Endothelial cell (in vitro differentiated cells): Measurements from ENCODE around the gene KCNQ1. TPM values are rescaled to one million over a fixed set of nuclear protein-coding genes. Genes with fewer than 3 reads are reported as not detected.

Experiments used
- DNase-seq: peaks from one replicate; pipeline ENCODE4 v3.0.0; 2021; ENCODE audit warnings: low spot score
- H3K27ac Mint-ChIP-seq: one replicate; pipeline ENCODE4 v1.8.0; 2021; ENCODE audit warnings: mixed read lengths, inconsistent platforms; ENCODE audit not compliant: unreplicated experiment
- H3K27me3 Mint-ChIP-seq: one replicate; pipeline ENCODE4 v1.8.0; 2021; ENCODE audit warnings: mild to moderate bottlenecking, moderate library complexity, mixed read lengths, inconsistent platforms; ENCODE audit not compliant: unreplicated experiment
- H3K36me3 Mint-ChIP-seq: one replicate; pipeline ENCODE4 v1.8.0; 2021; ENCODE audit warnings: mild to moderate bottlenecking, low read depth, mixed read lengths, inconsistent platforms; ENCODE audit not compliant: unreplicated experiment
- H3K4me1 Mint-ChIP-seq: one replicate; pipeline ENCODE4 v1.8.0; 2021; ENCODE audit warnings: mild to moderate bottlenecking, mixed read lengths, inconsistent platforms; ENCODE audit not compliant: unreplicated experiment
- H3K4me3 Mint-ChIP-seq: one replicate; pipeline ENCODE4 v1.8.0; 2021; ENCODE audit warnings: mild to moderate bottlenecking, mixed read lengths, inconsistent platforms; ENCODE audit not compliant: unreplicated experiment
- H3K9me3 Mint-ChIP-seq: one replicate; pipeline ENCODE4 v1.8.0; 2021; ENCODE audit warnings: mixed read lengths, inconsistent platforms; ENCODE audit not compliant: unreplicated experiment
- total RNA-seq: library from RNA; stranded (reverse); fragmentation: NEBNext Ultra II Directional; extraction: Animal tissue kit (Norgen Biotek cat#: 25700); gene quantifications from one replicate; pipeline ENCODE4 v1.2.1, GENCODE V29; 2021; ENCODE audit not compliant: unreplicated experiment
- TF ChIP-seq, protein P1 (sequence below): fragments of 200-600 bp; sonication (generic); IDR thresholded peaks from one replicate; pipeline ENCODE4 v1.5.0; 2021; ENCODE audit warnings: antibody characterized with exemption; ENCODE audit not compliant: unreplicated experiment

The KCNQ1 gene
- total RNA-seq, 1 donor from 2014 or later: 35.3 TPM

DNA sequence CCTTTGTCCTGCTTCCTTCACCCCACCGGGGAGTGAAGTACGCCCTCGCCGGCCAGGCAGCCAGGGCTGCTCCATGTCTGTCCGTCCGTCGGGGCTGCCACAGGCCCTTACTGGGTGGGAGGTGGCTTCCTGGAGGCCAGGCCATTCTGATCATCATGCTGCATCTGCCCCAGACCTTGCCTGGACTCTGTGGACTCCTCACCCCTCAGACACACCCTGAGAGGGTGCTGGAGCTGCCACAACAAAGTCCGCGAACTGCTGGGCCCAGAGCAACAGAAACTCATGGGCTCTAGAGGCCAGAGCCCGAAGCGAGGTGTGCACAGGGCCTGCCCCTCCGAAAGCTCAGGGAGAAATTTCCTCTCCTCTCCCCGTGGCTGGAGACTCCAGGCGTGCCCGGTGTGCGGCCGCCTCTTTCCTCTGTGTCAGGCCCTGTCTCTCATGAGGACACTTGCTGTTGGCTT is 130.8 kb downstream of the KCNQ1 start:
- H3K27me3 Mint-ChIP-seq: peaks cover 6% of the 10 kb centered on the region
- H3K4me1 Mint-ChIP-seq: peaks cover 5% of the 10 kb centered on the region
- TF ChIP-seq, protein P1, sequence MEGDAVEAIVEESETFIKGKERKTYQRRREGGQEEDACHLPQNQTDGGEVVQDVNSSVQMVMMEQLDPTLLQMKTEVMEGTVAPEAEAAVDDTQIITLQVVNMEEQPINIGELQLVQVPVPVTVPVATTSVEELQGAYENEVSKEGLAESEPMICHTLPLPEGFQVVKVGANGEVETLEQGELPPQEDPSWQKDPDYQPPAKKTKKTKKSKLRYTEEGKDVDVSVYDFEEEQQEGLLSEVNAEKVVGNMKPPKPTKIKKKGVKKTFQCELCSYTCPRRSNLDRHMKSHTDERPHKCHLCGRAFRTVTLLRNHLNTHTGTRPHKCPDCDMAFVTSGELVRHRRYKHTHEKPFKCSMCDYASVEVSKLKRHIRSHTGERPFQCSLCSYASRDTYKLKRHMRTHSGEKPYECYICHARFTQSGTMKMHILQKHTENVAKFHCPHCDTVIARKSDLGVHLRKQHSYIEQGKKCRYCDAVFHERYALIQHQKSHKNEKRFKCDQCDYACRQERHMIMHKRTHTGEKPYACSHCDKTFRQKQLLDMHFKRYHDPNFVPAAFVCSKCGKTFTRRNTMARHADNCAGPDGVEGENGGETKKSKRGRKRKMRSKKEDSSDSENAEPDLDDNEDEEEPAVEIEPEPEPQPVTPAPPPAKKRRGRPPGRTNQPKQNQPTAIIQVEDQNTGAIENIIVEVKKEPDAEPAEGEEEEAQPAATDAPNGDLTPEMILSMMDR: no peak
- no peak for DNase-seq
- no peak overlapping the region for H3K27ac Mint-ChIP-seq
- H3K36me3 Mint-ChIP-seq: no peaks in the 10 kb centered on the region
- no peak overlapping the region for H3K4me3 Mint-ChIP-seq
- no peaks in the 10 kb centered on the region for H3K9me3 Mint-ChIP-seq

DNA sequence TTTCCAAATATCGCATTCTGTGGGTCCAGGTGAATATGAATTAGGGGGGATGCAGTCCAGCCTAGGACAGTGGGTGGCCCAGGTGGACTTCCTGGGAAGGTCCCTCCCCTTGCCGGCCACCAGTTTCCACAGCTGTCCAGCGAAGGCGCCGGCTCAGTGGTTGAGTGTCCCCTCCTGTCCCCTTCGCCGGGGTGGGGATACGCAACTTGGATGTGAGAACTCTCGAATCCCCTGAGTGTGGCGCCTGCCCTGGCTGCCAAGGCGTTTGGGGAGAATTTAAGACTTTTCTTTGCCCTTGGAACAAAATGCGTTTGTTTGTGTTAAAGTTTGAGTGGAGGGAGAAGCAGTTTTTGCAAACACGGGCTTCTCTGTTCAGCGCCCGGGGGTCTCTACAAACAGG is 131.3 kb downstream of the KCNQ1 start:
- DNase-seq: no peak
- Mint-ChIP-seq H3K27ac (no peak overlapping the region), H3K4me1 (peaks cover 5% of the 10 kb centered on the region), H3K36me3 (no peaks in the 10 kb centered on the region), H3K9me3 (no peaks in the 10 kb centered on the region), H3K4me3 (no peak overlapping the region), H3K27me3 (peaks cover 6% of the 10 kb centered on the region)
- TF ChIP-seq, protein P1: no peak

DNA sequence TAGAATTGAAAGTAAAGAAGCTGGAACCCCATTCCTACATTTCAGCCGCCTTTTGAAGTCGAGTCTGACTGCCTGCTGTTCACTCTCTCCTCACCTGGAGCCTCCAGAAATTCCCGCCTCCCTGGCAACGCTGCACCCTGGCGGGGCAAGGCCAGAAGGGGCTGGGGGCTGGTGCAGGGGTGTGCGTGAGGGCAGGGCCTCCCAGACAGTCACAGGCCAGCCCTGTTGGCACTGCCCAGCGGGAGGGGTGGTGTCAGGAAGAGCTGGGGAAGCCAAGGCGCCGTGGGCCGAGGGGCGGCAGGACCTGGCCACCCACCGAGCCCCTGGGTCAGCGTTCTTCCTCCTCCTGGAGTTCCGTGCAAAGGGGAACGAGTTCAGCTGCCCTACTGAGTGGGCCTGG is 131.7 kb downstream of the KCNQ1 start:
- H3K27me3 Mint-ChIP-seq: peaks cover 6% of the 10 kb centered on the region
- H3K9me3 Mint-ChIP-seq: no peaks in the 10 kb centered on the region
- TF ChIP-seq, protein P1: no peak
- H3K4me1 Mint-ChIP-seq: peaks cover 5% of the 10 kb centered on the region
- DNase-seq: no peak
- no peak overlapping the region for H3K27ac Mint-ChIP-seq
- no peak overlapping the region for H3K4me3 Mint-ChIP-seq
- H3K36me3 Mint-ChIP-seq: no peaks in the 10 kb centered on the region

DNA sequence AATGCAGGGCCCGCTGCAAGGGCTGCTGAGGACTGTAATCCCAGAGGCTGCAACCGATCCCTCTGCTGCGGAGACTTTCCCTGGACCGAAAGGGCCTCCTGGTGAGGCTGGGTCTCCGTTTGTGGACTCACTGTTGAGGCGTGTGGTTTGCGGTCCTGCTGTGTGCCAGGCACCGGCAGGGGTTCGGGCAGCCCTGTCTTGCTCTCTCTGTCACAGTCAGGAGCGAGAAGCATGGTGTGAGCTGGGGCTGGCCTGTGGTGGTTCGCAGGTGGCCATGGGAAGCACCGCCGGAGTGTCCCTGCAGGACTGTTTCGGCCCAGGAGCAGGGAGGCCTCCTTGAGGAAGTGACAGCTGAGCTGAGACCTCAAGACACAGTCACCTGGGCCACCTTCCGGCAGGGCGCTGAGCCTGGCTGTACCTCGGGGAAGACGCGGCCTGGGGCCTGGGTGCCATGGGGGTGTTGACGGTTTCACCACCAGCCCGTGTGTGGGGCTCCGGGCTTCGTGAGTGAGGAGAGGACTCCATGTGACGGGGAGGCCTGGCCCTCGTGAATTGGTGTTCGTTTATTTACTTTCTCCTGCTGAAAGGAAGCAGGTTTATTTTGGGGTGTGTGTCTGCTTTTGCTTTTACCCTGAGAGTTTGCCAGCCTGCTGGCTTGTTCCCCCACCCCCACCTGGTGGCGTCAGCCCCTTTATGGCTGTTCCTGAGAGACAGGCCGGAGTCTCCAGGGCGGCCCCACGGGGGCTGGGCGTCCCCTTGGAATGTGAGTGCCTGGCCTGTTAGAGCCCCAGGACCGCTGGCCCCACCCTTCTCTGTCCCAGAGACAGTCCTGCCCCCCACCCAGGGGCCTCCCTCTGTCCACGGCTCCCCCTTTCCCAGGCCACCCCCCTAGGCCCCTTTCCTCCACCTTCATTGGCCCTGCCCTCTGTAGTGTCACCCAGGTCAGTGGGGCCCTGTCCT is 132.5 kb downstream of the KCNQ1 start:
- DNase-seq: no peak
- peaks cover 6% of the 10 kb centered on the region for H3K27me3 Mint-ChIP-seq
- no peaks in the 10 kb centered on the region for H3K36me3 Mint-ChIP-seq
- TF ChIP-seq, protein P1: no peak
- no peak overlapping the region for H3K27ac Mint-ChIP-seq
- H3K4me3 Mint-ChIP-seq: no peak overlapping the region
- peaks cover 6% of the 10 kb centered on the region for H3K4me1 Mint-ChIP-seq
- H3K9me3 Mint-ChIP-seq: no peaks in the 10 kb centered on the region
